NCI-H82 treated with DMSO at 0.1 percent for 48 hours (cell line): ENCODE data around the gene CRPPA.
A peak's percentile ranks its signal among the peaks of the same experiment; 100 is the strongest.

Experiments
- DNase-seq: peaks from one replicate; lab custom pipeline; 2025; ENCODE audit not compliant: unreplicated experiment; lab: John Stamatoyannopoulos, UW

CRPPA gene

GRCh38 chr7:16423761-16424160, 2.4 kb upstream of the CRPPA start:
- no peak for DNase-seq

- no peak for DNase-seq
Observed at GRCh38 chr7:16422917-16423316, 1.6 kb upstream of the CRPPA start.

- no peak for DNase-seq
Observed at GRCh38 chr7:16422103-16422435, 731 bp upstream of the CRPPA start.

DNA sequence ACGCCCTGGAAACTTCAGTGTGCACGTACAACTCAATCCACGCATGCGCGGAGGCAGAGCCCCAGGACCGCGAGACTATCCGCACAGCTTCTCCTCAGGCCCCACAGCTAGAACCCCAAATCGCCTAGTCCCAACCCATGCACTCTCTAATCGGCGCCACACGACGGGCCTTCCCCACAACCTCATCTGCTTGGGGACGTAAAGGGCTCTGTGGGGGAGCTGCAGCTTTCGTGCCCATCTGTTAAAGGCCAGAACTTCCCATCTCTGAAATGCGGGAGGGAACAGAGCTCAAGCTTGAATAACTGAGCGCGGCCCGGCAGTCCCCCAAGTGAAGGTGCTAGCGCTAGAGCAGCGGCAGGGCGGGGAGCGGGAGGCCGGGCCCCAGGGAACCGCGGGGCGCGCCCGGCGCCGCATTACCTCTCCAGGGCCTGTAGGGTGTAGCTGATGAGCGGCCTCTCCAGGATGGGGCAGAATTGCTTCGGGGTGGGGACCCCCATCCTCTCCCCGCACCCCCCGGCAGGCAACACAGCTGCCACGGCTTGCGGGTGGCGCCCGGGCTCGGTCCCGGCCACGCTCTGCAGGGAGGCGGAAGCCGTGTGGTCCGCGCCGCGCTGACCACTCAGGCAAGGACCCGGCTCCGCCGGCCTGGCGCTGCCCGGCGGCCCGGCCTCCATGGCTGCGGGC, 547 bp downstream of the CRPPA start:
- peak; percentile 76 for DNase-seq

DNA sequence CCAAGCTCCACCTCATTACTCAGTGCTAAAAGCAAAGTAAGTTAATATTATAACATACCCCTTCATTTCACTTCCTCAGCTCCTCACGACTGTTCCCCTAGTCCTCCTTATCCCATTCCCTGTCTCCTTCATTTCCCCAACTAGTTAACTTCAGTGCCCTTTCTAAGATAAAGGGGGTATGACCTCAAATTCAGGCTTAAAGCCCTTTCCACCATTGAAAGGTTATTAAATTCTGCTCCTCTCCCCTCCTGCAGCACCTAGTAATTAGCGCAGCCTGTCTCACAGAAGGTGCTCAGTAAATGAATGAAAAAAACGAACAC, 1.0 kb downstream of the CRPPA start:
- DNase-seq: no peak

GRCh38 chr7:16419859-16420258, 1.5 kb downstream of the CRPPA start:
- DNase-seq: no peak

DNA sequence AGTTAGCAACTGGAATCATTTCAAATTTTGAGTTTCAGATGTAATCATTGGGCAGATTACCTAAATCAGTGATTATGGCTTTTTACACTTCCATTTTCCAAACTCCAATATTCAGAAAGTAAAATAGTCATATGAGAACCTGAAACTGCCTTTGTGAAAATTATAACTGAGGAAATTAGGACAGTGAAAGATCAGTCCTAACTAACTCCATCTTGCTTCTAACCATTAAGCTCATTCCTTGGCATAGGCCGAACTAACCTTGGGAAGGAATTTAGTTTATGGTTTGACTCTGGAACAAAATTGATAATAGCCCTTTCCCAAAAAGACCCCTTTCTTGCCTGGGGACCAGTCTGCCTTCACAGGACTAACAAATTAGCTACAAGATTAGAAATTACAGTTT, 2.2 kb downstream of the CRPPA start:
- no peak for DNase-seq

GRCh38 chr7:16417906-16418305, 3.4 kb downstream of the CRPPA start:
- no peak for DNase-seq

GRCh38 chr7:16416289-16417282, 4.8 kb downstream of the CRPPA start:
- no peak for DNase-seq

- no peak for DNase-seq
Observed at GRCh38 chr7:16412274-16413254, 8.8 kb downstream of the CRPPA start.

DNA sequence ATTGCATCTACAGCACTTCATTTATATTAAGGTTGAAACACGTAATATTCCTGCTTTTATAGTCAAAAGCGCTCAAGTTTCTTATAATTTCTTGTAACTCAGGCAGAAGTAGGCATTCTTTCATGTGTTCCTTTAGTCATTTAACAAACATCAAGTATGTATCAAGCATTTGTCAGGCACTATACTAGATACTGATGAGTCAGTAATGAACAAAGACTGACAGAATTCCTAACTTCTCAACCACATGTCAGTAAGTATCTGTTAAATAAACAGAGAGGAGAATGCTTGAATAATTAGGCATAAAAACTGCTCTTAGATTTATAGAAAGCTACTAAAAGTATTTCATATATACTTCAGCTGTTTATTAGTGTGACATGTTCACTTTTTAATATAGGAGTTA, 9.9 kb downstream of the CRPPA start:
- DNase-seq: no peak

DNA sequence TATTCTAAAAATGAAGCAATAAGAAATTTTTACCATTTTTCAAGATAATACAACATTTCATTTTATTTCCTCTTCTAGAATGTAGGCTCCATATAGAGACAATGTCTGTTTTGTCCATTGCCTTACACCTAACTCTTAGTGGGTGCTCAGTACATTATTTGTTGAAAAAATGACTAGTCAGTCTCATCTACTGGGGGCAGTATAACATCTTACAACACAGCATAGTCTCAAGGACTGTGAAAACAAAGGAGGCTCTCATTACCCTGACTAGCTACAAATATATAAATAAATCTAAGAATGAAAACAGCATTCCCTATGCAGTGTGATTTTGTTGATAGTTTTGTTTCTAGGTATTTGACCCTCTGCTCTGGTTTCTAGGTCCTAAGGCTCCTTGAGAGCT, 11.6 kb downstream of the CRPPA start:
- DNase-seq: no peak

- DNase-seq: no peak
Observed at GRCh38 chr7:16404636-16405035, 16.7 kb downstream of the CRPPA start.

- no peak for DNase-seq
Observed at GRCh38 chr7:16403475-16403874, 17.9 kb downstream of the CRPPA start.

DNA sequence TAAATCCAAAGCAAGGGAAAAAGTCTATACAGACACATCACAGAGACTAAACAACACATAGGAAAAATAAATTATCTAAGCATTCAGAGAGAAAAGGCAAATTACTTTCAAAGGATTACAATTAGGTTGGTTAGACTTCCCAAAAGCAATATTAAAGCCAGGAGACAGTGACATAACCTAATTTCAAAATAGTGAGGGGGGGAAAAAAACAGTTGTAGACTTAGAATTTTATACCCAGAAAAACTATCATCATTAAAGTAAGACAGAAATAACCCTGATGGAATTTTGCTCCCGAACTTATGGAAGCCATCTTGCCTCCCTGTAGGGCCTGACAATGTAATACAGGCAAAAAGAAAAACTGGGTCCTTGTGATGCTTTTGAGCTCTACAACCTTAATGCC, 18.4 kb downstream of the CRPPA start:
- DNase-seq: no peak

DNA sequence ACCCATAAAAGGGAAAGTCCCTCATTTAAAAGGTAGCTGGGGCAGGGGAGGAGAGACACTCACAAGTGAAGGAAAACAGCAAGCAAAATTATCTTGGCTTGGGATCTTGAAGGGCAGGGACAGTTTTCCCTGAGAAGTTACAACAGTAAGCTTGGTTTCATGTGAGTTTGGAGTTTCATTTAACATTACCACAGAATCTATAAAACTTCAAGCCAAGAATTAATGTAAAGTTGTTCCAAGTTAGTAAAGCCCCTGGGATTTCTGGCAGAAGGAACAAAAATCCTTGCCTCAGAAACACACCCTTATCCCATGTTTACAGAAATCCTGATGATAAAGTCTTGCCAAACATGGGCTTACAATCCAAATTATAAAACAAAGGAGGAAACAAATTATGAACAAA, 19.2 kb downstream of the CRPPA start:
- DNase-seq: no peak

DNA sequence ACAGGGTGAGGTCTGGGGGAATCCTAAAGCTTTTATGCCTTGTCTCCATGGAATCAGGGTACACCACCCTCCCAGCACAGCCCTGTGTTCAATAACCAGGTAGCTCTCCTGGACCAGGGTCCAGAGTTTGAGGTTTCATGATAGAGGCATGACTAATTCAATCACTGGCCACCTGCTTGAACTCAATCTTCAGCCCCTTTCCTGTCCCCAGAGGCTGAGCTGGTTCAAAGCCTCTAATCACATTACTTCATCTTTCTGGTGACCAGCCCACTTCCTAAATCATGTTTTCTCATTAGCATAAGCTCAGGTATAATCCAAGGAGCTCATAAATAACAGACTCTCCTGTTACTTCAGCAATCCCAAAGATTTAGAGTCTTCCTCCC, 20.5 kb downstream of the CRPPA start:
- DNase-seq: no peak

DNA sequence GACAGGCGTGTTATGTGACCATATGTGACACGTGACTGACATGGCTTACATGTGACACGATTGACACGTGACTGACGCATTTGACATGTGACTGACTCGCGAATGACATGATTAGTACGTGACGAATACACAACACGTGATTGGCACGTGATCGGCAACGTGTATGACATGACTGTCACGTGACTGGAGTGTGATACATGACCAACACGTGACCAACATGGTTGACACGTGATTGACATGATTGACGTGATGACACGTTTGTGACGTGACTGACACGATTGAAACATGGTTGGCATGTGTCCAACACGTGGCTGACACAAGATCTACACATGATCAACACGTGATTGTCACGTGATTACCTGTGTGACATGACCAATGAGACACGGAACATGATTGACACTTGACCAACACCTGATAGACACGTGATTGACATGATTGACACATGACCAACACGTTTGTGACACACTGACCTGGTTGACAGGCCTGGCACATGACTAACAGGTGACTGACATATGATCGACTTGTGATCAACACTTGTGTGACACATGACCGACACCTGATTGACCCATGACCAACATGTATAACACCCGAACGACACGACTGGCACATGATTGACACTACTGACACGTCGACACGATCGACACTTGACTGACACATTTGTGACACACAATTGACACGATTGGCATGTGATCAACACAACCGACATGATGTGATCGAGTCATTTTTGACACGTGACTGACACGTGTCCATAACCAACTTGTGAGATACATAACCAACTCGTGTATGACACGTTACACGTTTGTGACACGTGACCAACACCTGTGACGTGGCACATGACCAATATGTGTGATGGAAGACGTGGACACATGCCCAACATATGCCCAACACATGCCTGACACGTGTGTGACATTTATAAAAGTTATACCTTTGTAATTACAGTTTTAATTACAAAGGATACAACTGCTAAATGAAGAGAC, 21.1 kb downstream of the CRPPA start:
- no peak for DNase-seq

DNA sequence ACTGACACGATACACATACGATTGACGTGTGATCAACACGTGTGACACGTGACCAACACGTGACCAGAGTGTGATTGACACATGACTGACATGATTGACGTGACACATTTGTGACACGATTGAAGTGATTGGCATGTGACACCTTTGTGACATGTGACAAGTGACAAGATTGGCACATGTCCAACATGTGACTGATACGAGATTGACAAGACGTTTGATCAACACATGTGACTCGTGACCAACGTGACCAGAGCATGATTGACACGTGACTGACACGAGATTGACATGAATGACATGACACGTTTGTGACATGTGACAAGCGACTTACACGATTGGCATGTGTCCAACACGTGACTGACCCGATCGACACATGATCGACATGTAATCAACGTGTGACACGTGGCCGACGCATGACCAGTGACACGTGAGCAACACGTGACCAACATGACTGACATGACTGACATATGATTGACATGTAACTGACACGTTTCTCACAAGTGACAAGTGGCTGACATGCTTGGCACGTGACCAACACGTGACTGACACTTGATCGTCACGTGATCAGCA, 22.0 kb downstream of the CRPPA start:
- DNase-seq: no peak
